OCI-LY1 (cell line): ENCODE results near the gene RPL12.

Experiments used
- H2AFZ ChIP-seq: fragments of 200-600 bp; sonication (generic), shearing (Covaris generic); 2 replicates; pipeline ENCODE4 v1.6.0; 2014; ENCODE audit warnings: antibody characterized with exemption, mild to moderate bottlenecking, low read length
- H3F3A ChIP-seq: fragments of 200-600 bp; sonication (generic), shearing (Covaris generic); 2 replicates; pipeline ENCODE4 v1.6.0; 2014; ENCODE audit warnings: mild to moderate bottlenecking, antibody characterized with exemption, low read length, moderate library complexity; ENCODE audit not compliant: insufficient read depth
- H3K27ac ChIP-seq: fragments of 200-600 bp; sonication (generic); 2 replicates; pipeline ENCODE4 v1.5.1; 2014; ENCODE audit warnings: low read length, mixed run types, mild to moderate bottlenecking, low read depth; ENCODE audit not compliant: poor library complexity, severe bottlenecking
- H3K27me3 ChIP-seq: fragments of 200-600 bp; sonication (generic); 2 replicates; pipeline ENCODE4 v1.6.0; 2014; ENCODE audit warnings: antibody characterized with exemption, mild to moderate bottlenecking, low read length, moderate library complexity; ENCODE audit not compliant: insufficient read depth
- H3K36me3 ChIP-seq: fragments of 200-600 bp; sonication (generic); 2 replicates; pipeline ENCODE4 v1.6.1; 2014; ENCODE audit warnings: mild to moderate bottlenecking, antibody characterized with exemption, low read length, moderate library complexity, mixed read lengths; ENCODE audit not compliant: insufficient read depth
- H3K4me1 ChIP-seq: fragments of 200-600 bp; sonication (generic); 2 replicates; pipeline ENCODE4 v1.5.1; 2014; ENCODE audit warnings: mild to moderate bottlenecking, low read length, moderate library complexity; ENCODE audit not compliant: insufficient read depth, severe bottlenecking
- H3K4me2 ChIP-seq: fragments of 200-600 bp; sonication (generic), shearing (Covaris generic); 2 replicates; pipeline ENCODE4 v1.6.1; 2014; ENCODE audit warnings: low read length
- H3K4me3 ChIP-seq: fragments of 200-600 bp; sonication (generic); 2 replicates; pipeline ENCODE4 v1.5.1; 2014; ENCODE audit warnings: low read length, low read depth, mild to moderate bottlenecking, mixed read lengths; ENCODE audit not compliant: poor library complexity, severe bottlenecking
- H3K79me2 ChIP-seq: fragments of 200-600 bp; shearing (Covaris generic); 2 replicates; pipeline ENCODE4 v1.6.1; 2016; ENCODE audit warnings: mixed run types, low read length, mixed read lengths; ENCODE audit not compliant: insufficient read depth
- H3K9ac ChIP-seq: fragments of 200-600 bp; sonication (generic), shearing (Covaris generic); 2 replicates; pipeline ENCODE4 v1.6.1; 2014; ENCODE audit warnings: mild to moderate bottlenecking, low read length, mixed read lengths
- H3K9me2 ChIP-seq: fragments of 200-600 bp; sonication (generic), shearing (Covaris generic); 2 replicates; pipeline ENCODE4 v1.6.1; 2014; ENCODE audit warnings: low read depth, mild to moderate bottlenecking, low read length, mixed read lengths
- H3K9me3 ChIP-seq: fragments of 200-600 bp; shearing (Covaris generic); 2 replicates; pipeline ENCODE4 v1.6.1; 2014; ENCODE audit warnings: low read length, mixed read lengths
- H4K20me1 ChIP-seq: fragments of 200-600 bp; sonication (generic), shearing (Covaris generic); 2 replicates; pipeline ENCODE4 v1.6.0; 2016; ENCODE audit warnings: mild to moderate bottlenecking, low read length; ENCODE audit not compliant: insufficient read depth
- CTCF ChIP-seq: fragments of 200-600 bp; sonication (generic), shearing (Covaris generic); IDR thresholded peaks from 2 replicates; pipeline ENCODE4 v1.5.1; 2017; ENCODE audit warnings: mild to moderate bottlenecking, antibody characterized with exemption, low read length, moderate library complexity, mixed read lengths
- EZH2 ChIP-seq: fragments of 200-600 bp; sonication (generic), shearing (Covaris generic); IDR thresholded peaks from 2 replicates; pipeline ENCODE4 v1.8.0; 2017; ENCODE audit warnings: borderline replicate concordance, mixed run types, mild to moderate bottlenecking, antibody characterized with exemption, low read length, moderate library complexity, mixed read lengths

RPL12 gene

GRCh38 chr9:127437497-127438264, 13.5 kb downstream of the RPL12 start:
- 0 out of 2 replicates have a peak, but pooled peaks cover 3% of the 10 kb centered on the region for H3K9me3 ChIP-seq
- no peak overlapping the region for H3K9ac ChIP-seq
- no peaks in the 10 kb centered on the region for H3K27me3 ChIP-seq
- H3K4me1 ChIP-seq: no peaks in the 10 kb centered on the region
- no peaks in the 10 kb centered on the region for H3K9me2 ChIP-seq
- no peaks in the 10 kb centered on the region for H3F3A ChIP-seq
- peaks cover 95% of the 10 kb centered on the region for H3K36me3 ChIP-seq
- H3K4me2 ChIP-seq: no peak overlapping the region
- H2AFZ ChIP-seq: no peak overlapping the region
- H3K79me2 ChIP-seq: no peaks in the 10 kb centered on the region
- TF ChIP-seq EZH2 (no peak), CTCF (no peak)
- no peak overlapping the region for H3K4me3 ChIP-seq
- H4K20me1 ChIP-seq: no peaks in the 10 kb centered on the region
- no peak overlapping the region for H3K27ac ChIP-seq

- Histone ChIP-seq H3K79me2 (0 out of 2 replicates have a peak, but pooled peaks cover 3% of the 10 kb centered on the region), H3K4me2 (no peak overlapping the region), H3K4me3 (no peak overlapping the region), H3K4me1 (peaks cover 6% of the 10 kb centered on the region), H3K9me3 (no peaks in the 10 kb centered on the region), H3K36me3 (peaks cover 53% of the 10 kb centered on the region), H4K20me1 (no peaks in the 10 kb centered on the region), H2AFZ (no peak overlapping the region), H3K9ac (no peak overlapping the region), H3K9me2 (no peaks in the 10 kb centered on the region), H3F3A (no peaks in the 10 kb centered on the region), H3K27me3 (no peaks in the 10 kb centered on the region), H3K27ac (no peak overlapping the region)
- TF ChIP-seq EZH2 (no peak), CTCF (no peak)
These were observed 20.8 kb downstream of the RPL12 start for GRCh38 chr9:127430415-127430814.

GRCh38 chr9:127428348-127428747, 22.9 kb downstream of the RPL12 start:
- Histone ChIP-seq H3F3A (no peaks in the 10 kb centered on the region), H3K36me3 (peaks cover 32% of the 10 kb centered on the region), H3K79me2 (peaks cover 8% of the 10 kb centered on the region), H3K9me3 (no peaks in the 10 kb centered on the region), H3K27me3 (no peaks in the 10 kb centered on the region), H2AFZ (no peak overlapping the region), H3K9me2 (no peaks in the 10 kb centered on the region), H3K4me1 (peaks cover 15% of the 10 kb centered on the region), H3K4me3 (no peak overlapping the region), H4K20me1 (no peaks in the 10 kb centered on the region), H3K27ac (no peak overlapping the region), H3K4me2 (no peak overlapping the region), H3K9ac (no peak overlapping the region)
- TF ChIP-seq EZH2 (no peak), CTCF (no peak)
